EL (cell line): ENCODE measurements around the gene ZNRF2.

ENCODE experiments used
- DNase-seq: peaks from one replicate; pipeline ENCODE4 v3.0.0-alpha.2; 2016

Gene ZNRF2

GRCh38 chr7:30323006-30323355 is 38.6 kb downstream of the ZNRF2 start:
- DNase-seq, result no peak

- DNase-seq, result peak; percentile 62
Measured at GRCh38 chr7:30327813-30328212, 43.4 kb downstream of the ZNRF2 start.

GRCh38 chr7:30328381-30328780 is 44.0 kb downstream of the ZNRF2 start:
- no peak for DNase-seq

GRCh38 chr7:30329716-30330115 is 45.3 kb downstream of the ZNRF2 start:
- no peak for DNase-seq

GRCh38 chr7:30330134-30331111 is 46.0 kb downstream of the ZNRF2 start:
- no peak for DNase-seq

GRCh38 chr7:30331338-30331737 is 46.9 kb downstream of the ZNRF2 start:
- no peak for DNase-seq

- DNase-seq, result no peak
Measured at GRCh38 chr7:30332549-30332948, 48.2 kb downstream of the ZNRF2 start.

- DNase-seq, result no peak
Measured at GRCh38 chr7:30335763-30336487, 51.5 kb downstream of the ZNRF2 start.

GRCh38 chr7:30344513-30344912 is 60.1 kb downstream of the ZNRF2 start:
- no peak for DNase-seq

- DNase-seq, result no peak
Measured at GRCh38 chr7:30347226-30348082, 63.1 kb downstream of the ZNRF2 start.

GRCh38 chr7:30348083-30348560 is 63.7 kb downstream of the ZNRF2 start:
- DNase-seq, result peak; percentile 96

- DNase-seq, result no peak
Measured at GRCh38 chr7:30349170-30349569, 64.8 kb downstream of the ZNRF2 start.

- no peak for DNase-seq
Measured at GRCh38 chr7:30349816-30350215, 65.4 kb downstream of the ZNRF2 start.

GRCh38 chr7:30351286-30351685 is 66.9 kb downstream of the ZNRF2 start:
- DNase-seq, result no peak

- no peak for DNase-seq
Measured at GRCh38 chr7:30351724-30352123, 67.3 kb downstream of the ZNRF2 start.

GRCh38 chr7:30352169-30352568 is 67.8 kb downstream of the ZNRF2 start:
- no peak for DNase-seq

GRCh38 chr7:30353532-30353931 is 69.1 kb downstream of the ZNRF2 start:
- DNase-seq, result no peak

- DNase-seq, result no peak
Measured at GRCh38 chr7:30353932-30354607, 69.7 kb downstream of the ZNRF2 start.

GRCh38 chr7:30354791-30355190 is 70.4 kb downstream of the ZNRF2 start:
- DNase-seq, result no peak

- no peak for DNase-seq
Measured at GRCh38 chr7:30359957-30360356, 75.6 kb downstream of the ZNRF2 start.

GRCh38 chr7:30363778-30364563 is 79.6 kb downstream of the ZNRF2 start:
- no peak for DNase-seq

- DNase-seq, result no peak
Measured at GRCh38 chr7:30364773-30365172, 80.4 kb downstream of the ZNRF2 start.
